GM21717 (cell line): ENCODE results near the gene OSCP1.

Source experiments
- ATAC-seq: cut with Tn5 transposase; IDR thresholded peaks from one replicate; pipeline ENCODE4 v1.9.1; 2021; ENCODE audit warnings: mild to moderate bottlenecking, moderate library complexity; ENCODE audit not compliant: unreplicated experiment

OSCP1 gene

GRCh38 chr1:36408479-36408878 is 41.8 kb downstream of the OSCP1 start:
- no peak for ATAC-seq

GRCh38 chr1:36406440-36406839 is 43.8 kb downstream of the OSCP1 start:
- ATAC-seq = no peak

- ATAC-seq = no peak
Observed at GRCh38 chr1:36402504-36402890, 47.8 kb downstream of the OSCP1 start.

GRCh38 chr1:36401602-36402503 is 48.4 kb downstream of the OSCP1 start:
- ATAC-seq = no peak

- no peak for ATAC-seq
Observed at GRCh38 chr1:36400825-36401601, 49.2 kb downstream of the OSCP1 start.

GRCh38 chr1:36400514-36400824 is 49.8 kb downstream of the OSCP1 start:
- no peak for ATAC-seq

GRCh38 chr1:36398370-36398977 is 51.8 kb downstream of the OSCP1 start:
- ATAC-seq = no peak

- peak; percentile 76 for ATAC-seq
Observed at GRCh38 chr1:36397378-36398230, 52.6 kb downstream of the OSCP1 start, which contains the start of gene LSM10. TSS of gene LSM10 (minus strand) at chr1:36397908. CDS start at chr1:36394129, 3,779 bp downstream.

GRCh38 chr1:36397083-36397377 is 53.2 kb downstream of the OSCP1 start:
- ATAC-seq = peak; percentile 27

- ATAC-seq = no peak
Observed at GRCh38 chr1:36396359-36396758, 53.9 kb downstream of the OSCP1 start.

GRCh38 chr1:36393686-36394085 is 56.6 kb downstream of the OSCP1 start:
- ATAC-seq = no peak

- ATAC-seq = no peak
Observed at GRCh38 chr1:36392836-36393235, 57.4 kb downstream of the OSCP1 start.

- no peak for ATAC-seq
Observed at GRCh38 chr1:36391271-36391670, 59.0 kb downstream of the OSCP1 start.

GRCh38 chr1:36390411-36390810 is 59.8 kb downstream of the OSCP1 start:
- no peak for ATAC-seq

GRCh38 chr1:36389999-36390398 is 60.3 kb downstream of the OSCP1 start:
- ATAC-seq = no peak

- no peak for ATAC-seq
Observed at GRCh38 chr1:36389261-36389660, 61.0 kb downstream of the OSCP1 start.

GRCh38 chr1:36387141-36387949 is 62.9 kb downstream of the OSCP1 start:
- no peak for ATAC-seq

- ATAC-seq = peak; percentile 40
Observed at GRCh38 chr1:36386265-36387140, 63.7 kb downstream of the OSCP1 start.
